ENCODE results near the gene TSHZ1.

The TSHZ1 gene

DNA sequence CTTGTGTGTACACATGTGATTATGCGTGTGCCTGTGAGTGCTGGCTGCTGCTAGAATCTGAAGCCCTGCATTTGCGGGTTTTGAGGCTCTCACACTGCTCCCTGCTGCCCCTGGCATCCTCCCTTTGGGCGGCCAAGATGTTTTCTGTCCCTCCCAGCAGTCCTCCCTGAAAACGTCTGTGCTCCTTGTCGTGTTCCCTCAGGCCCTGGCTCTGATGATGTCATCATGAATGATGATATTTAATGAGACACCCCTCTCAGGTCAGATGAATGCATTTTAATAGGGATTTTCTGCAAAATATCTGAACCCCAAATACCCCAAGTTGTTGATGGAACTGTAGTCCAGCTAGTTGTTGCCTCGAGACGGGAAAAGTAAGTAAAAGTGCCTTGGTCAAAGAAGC is 73.1 kb downstream of the TSHZ1 start:
- TF ChIP-seq, protein P1, sequence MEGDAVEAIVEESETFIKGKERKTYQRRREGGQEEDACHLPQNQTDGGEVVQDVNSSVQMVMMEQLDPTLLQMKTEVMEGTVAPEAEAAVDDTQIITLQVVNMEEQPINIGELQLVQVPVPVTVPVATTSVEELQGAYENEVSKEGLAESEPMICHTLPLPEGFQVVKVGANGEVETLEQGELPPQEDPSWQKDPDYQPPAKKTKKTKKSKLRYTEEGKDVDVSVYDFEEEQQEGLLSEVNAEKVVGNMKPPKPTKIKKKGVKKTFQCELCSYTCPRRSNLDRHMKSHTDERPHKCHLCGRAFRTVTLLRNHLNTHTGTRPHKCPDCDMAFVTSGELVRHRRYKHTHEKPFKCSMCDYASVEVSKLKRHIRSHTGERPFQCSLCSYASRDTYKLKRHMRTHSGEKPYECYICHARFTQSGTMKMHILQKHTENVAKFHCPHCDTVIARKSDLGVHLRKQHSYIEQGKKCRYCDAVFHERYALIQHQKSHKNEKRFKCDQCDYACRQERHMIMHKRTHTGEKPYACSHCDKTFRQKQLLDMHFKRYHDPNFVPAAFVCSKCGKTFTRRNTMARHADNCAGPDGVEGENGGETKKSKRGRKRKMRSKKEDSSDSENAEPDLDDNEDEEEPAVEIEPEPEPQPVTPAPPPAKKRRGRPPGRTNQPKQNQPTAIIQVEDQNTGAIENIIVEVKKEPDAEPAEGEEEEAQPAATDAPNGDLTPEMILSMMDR (IDR thresholded peaks at IDR 0.05; ENCODE audit: low read depth, low read length, missing control alignments) = no peak
- Histone ChIP-seq H3K4me3 (ENCODE audit: low read depth, low read length) (no peak overlapping the region), H3K27ac (no peak overlapping the region), H3K36me3 (replicated peaks) (no peaks in the 10 kb centered on the region), H3K27me3 (replicated peaks) (no peaks in the 10 kb centered on the region)
- DNase-seq = no peak
- in situ Hi-C loops (cut with HindIII; ENCODE audit: low pct_ligation_motif_present, low sequenced_read_pairs) = no loop called here

DNA sequence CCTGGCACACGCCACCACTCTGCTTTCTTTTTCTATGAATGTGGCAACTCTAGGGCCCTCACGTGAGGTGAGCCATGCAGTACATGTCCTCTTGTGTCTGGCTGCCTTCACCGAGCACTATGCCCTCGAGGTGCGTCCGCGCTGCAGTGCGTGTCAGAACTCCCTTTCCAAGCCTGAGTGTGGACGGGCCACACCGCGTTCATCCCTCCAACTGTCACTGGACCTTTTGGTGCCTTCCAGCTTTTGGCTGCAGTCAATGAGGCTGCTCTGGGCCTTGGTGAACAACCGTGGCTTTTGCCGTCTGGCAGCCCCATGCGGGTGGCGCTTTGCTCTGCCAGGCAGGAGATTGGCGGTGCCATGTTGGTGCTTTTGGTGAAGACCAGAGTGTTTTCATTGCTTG is 74.0 kb downstream of the TSHZ1 start:
- Histone ChIP-seq H3K27me3 (replicated peaks) (no peaks in the 10 kb centered on the region), H3K36me3 (replicated peaks) (no peaks in the 10 kb centered on the region), H3K27ac (no peak overlapping the region), H3K4me3 (ENCODE audit: low read depth, low read length) (no peak overlapping the region)
- no peak for DNase-seq
- in situ Hi-C loops (cut with HindIII; ENCODE audit: low pct_ligation_motif_present, low sequenced_read_pairs) = no loop called here
- TF ChIP-seq, protein P1 (IDR thresholded peaks at IDR 0.05; ENCODE audit: low read depth, low read length, missing control alignments) = no peak

DNA sequence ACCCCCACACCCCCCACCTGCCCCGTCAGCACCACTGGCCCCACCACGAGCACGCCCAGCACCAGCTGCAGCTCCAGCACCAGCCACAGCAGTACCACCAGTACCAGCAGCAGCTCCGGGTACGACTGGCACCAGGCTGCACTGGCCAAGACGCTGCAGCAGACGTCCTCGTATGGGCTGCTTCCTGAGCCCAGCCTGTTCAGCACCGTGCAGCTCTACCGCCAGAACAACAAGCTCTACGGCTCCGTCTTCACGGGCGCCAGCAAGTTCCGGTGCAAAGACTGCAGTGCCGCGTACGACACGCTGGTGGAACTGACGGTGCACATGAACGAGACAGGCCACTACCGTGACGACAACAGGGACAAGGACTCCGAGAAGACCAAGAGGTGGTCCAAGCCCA is 75.3 kb downstream of the TSHZ1 start:
- no peak for DNase-seq
- Histone ChIP-seq H3K27me3 (replicated peaks) (no peaks in the 10 kb centered on the region), H3K4me3 (ENCODE audit: low read depth, low read length) (no peak overlapping the region), H3K36me3 (replicated peaks) (no peaks in the 10 kb centered on the region), H3K27ac (no peak overlapping the region)
- TF ChIP-seq, protein P1 (IDR thresholded peaks at IDR 0.05; ENCODE audit: low read depth, low read length, missing control alignments) = no peak
- in situ Hi-C loops (cut with HindIII; ENCODE audit: low pct_ligation_motif_present, low sequenced_read_pairs) = no loop called here

DNA sequence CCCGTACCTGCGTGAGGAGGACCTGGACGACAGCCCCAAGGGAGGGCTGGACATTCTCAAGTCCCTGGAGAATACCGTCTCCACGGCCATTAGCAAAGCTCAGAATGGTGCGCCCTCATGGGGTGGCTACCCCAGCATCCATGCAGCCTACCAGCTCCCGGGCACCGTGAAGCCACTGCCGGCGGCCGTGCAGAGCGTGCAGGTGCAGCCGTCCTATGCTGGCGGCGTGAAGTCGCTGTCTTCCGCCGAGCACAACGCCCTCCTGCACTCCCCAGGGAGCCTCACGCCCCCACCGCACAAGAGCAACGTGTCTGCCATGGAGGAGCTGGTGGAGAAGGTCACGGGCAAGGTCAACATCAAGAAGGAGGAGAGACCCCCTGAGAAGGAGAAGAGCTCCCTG is 76.4 kb downstream of the TSHZ1 start:
- no peak for DNase-seq
- TF ChIP-seq, protein P1 (IDR thresholded peaks at IDR 0.05; ENCODE audit: low read depth, low read length, missing control alignments) = no peak
- in situ Hi-C loops (cut with HindIII; ENCODE audit: low pct_ligation_motif_present, low sequenced_read_pairs) = no loop called here
- Histone ChIP-seq H3K27ac (no peak overlapping the region), H3K36me3 (replicated peaks) (no peaks in the 10 kb centered on the region), H3K27me3 (replicated peaks) (no peaks in the 10 kb centered on the region), H3K4me3 (ENCODE audit: low read depth, low read length) (no peak overlapping the region)

DNA sequence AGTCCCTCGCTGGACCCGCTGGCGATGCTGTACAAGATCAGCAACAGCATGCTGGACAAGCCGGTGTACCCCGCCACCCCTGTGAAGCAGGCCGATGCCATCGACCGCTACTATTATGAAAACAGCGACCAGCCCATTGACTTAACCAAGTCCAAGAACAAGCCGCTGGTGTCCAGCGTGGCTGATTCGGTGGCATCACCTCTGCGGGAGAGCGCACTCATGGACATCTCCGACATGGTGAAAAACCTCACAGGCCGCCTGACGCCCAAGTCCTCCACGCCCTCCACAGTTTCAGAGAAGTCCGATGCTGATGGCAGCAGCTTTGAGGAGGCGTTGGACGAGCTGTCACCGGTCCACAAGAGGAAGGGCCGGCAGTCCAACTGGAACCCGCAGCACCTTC is 77.1 kb downstream of the TSHZ1 start:
- Histone ChIP-seq H3K36me3 (replicated peaks) (no peaks in the 10 kb centered on the region), H3K4me3 (ENCODE audit: low read depth, low read length) (no peak overlapping the region), H3K27me3 (replicated peaks) (no peaks in the 10 kb centered on the region), H3K27ac (no peak overlapping the region)
- DNase-seq = no peak
- in situ Hi-C loops (cut with HindIII; ENCODE audit: low pct_ligation_motif_present, low sequenced_read_pairs) = no loop called here
- TF ChIP-seq, protein P1 (IDR thresholded peaks at IDR 0.05; ENCODE audit: low read depth, low read length, missing control alignments) = no peak

DNA sequence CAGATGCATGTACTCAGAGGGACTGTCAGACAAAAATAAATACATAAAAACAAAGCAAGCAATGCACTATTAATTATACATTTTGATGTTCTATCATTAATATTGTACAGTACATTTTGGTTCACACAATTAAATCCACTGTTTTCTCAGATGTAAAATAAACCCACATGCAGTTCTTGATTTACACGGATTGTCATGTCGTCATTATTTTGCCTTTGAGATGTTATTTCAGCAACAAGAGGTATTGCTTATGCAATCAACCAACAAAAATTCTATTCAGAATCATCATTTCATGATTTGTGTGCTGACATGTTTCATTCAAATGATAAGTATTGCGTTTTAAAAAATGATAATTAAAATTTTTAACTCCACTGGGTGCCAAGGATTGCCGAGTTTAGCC is 79.2 kb downstream of the TSHZ1 start:
- no peak for DNase-seq
- in situ Hi-C loops (cut with HindIII; ENCODE audit: low pct_ligation_motif_present, low sequenced_read_pairs) = no loop called here
- TF ChIP-seq, protein P1 (IDR thresholded peaks at IDR 0.05; ENCODE audit: low read depth, low read length, missing control alignments) = no peak

More for the DNA sequence above, 79.2 kb downstream of the TSHZ1 start:
- Histone ChIP-seq H3K36me3 (replicated peaks) (no peaks in the 10 kb centered on the region), H3K4me3 (ENCODE audit: low read depth, low read length) (no peak overlapping the region), H3K27me3 (replicated peaks) (no peaks in the 10 kb centered on the region), H3K27ac (no peak overlapping the region)
